Subcutaneous adipose tissue (tissue), 4 donors: Measurements from ENCODE around the gene NEURL1B. TPM values are rescaled to one million over a fixed set of nuclear protein-coding genes. Genes with fewer than 3 reads are reported as not detected.

Experiments used
- CTCF ChIP-seq: fragments of 450-650 bp; IDR thresholded peaks from one replicate; pipeline ENCODE4 v1.5.1; 2016; ENCODE audit warnings: low read depth, mild to moderate bottlenecking, control low read depth, antibody characterized with exemption, moderate library complexity
- total RNA-seq, 4 donors: library from RNA; depleted of rRNA; stranded (reverse); fragments of >200 nt; gene quantifications; one replicate each; pipeline ENCODE4 v1.1.0, GENCODE V29; 2016

NEURL1B gene
- total RNA-seq, 4 donors from 2014 or later = 4.9 to 38.4 (median 13.0) TPM

GRCh38 chr5:172724242-172725183 lies 83.5 kb downstream of the NEURL1B start:
- no peak for TF ChIP-seq CTCF

GRCh38 chr5:172725273-172725672 lies 84.2 kb downstream of the NEURL1B start:
- no peak for TF ChIP-seq CTCF

GRCh38 chr5:172725785-172726184 lies 84.7 kb downstream of the NEURL1B start:
- no peak for TF ChIP-seq CTCF

- no peak for TF ChIP-seq CTCF
Measured at GRCh38 chr5:172726966-172727365, 85.9 kb downstream of the NEURL1B start.

GRCh38 chr5:172727551-172727950 lies 86.5 kb downstream of the NEURL1B start:
- TF ChIP-seq CTCF = no peak

GRCh38 chr5:172728481-172729241 lies 87.6 kb downstream of the NEURL1B start:
- TF ChIP-seq CTCF = no peak

- TF ChIP-seq CTCF = no peak
Measured at GRCh38 chr5:172729588-172729987, 88.5 kb downstream of the NEURL1B start.
